Large intestine (tissue), 3 donors: ENCODE measurements around the gene GGT6. TPM values are rescaled to one million over a fixed set of nuclear protein-coding genes. Genes with fewer than 3 reads are reported as not detected.

Experiments used
- DNase-seq, 2 donors: peaks; one replicate each; pipeline versions ENCODE4 v3.0.0 to v3.0.0-alpha.2; 2013
- H3K27ac ChIP-seq: one replicate; pipeline ENCODE4 v1.5.1; 2013; ENCODE audit warnings: low read length
- H3K27me3 ChIP-seq: 2 replicates; pipeline ENCODE4 v1.6.1; 2013; ENCODE audit warnings: low read length; ENCODE audit not compliant: control insufficient read depth, insufficient read depth
- H3K36me3 ChIP-seq: 2 replicates; pipeline ENCODE4 v1.6.1; 2013; ENCODE audit warnings: low read length; ENCODE audit not compliant: control insufficient read depth, insufficient read depth
- H3K4me1 ChIP-seq: one replicate; pipeline ENCODE4 v1.6.1; 2013; ENCODE audit warnings: low read length; ENCODE audit not compliant: control insufficient read depth, insufficient read depth
- H3K4me3 ChIP-seq: one replicate; pipeline ENCODE4 v1.5.1; 2013; ENCODE audit warnings: low read length
- H3K9me3 ChIP-seq: one replicate; pipeline ENCODE4 v1.6.1; 2013; ENCODE audit warnings: mild to moderate bottlenecking, low read depth, low read length, moderate library complexity; ENCODE audit not compliant: control insufficient read depth
- WGBS: methylation state at CpG from one replicate; pipeline ENCODE4 v1.1.5; 2013; ENCODE audit warnings: low lambda C conversion rate; ENCODE audit not compliant: insufficient coverage; 5-methylcytosine and 5-hydroxymethylcytosine counted together
- polyA plus RNA-seq: library from polyadenylated mRNA; unstranded; fragments of 120-200 nt; gene quantifications from one replicate; pipeline ENCODE4 v1.2.1, GENCODE V29; 2013

The GGT6 gene
- polyA plus RNA-seq, 1 donor = 2.7 TPM

DNA sequence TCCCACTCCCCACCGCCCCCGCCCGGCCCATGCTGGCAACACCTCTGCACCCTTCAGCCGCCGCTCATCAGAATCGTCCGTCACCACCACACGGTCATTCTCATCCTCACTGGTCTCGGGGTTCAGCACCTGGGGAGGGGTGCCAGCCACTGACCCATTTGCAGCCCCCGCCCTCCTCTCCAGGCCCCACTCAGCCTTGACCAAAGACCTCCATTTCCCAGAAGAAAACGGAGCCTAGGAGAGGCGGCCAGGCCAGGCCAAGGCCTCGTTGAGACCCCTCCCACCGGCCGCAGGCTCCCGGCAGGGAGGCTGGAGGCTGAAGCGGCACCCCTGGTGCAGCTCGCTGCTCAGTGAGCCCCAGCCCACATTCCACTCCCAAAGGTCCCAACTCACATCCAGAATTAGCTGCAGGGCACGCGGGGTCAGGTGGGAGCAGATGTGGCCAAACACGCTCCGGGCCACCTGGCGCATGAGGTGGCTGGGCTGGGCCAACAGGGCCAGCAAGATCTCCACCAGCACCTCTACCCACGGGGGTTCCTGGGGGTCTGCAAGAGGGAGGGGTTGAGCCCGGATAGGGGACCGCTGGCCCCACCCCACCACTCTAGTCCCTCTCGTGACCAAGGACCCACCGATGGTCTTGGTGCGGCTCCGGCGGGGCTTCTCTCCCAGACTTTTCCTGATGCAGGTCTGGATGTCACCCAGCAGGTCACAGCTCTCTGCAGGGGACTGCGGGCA, 15.0 kb downstream of the GGT6 start:
- H3K36me3 ChIP-seq = peaks cover 86% of the 10 kb centered on the region

DNA sequence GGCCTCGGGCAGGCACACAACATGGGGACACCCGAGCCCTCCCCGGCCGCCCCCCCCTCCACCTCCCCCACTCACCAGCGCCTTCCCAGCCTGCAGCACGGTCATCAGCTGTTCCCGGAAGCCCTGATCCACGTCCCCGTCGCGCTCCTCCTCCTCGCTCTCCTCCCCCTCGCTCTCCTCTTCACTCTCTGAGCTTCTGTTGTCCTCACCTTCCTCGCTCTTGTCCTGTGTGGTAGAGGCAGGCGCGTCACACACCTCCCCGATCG, 15.5 kb downstream of the GGT6 start:
- Histone ChIP-seq H3K27me3 (no peaks in the 10 kb centered on the region), H3K36me3 (peaks cover 85% of the 10 kb centered on the region), H3K4me1 (peaks cover 21% of the 10 kb centered on the region), H3K4me3 (no peak overlapping the region), H3K27ac (no peak overlapping the region), H3K9me3 (no peaks in the 10 kb centered on the region)
- DNase-seq = no peak
- WGBS = no CpG with 5 or more reads among the region's 18 CpGs

More for the DNA sequence above, 15.0 kb downstream of the GGT6 start:
- WGBS = no CpG with 5 or more reads among the region's 32 CpGs
- Histone ChIP-seq H3K4me3 (no peak overlapping the region), H3K27me3 (no peaks in the 10 kb centered on the region), H3K27ac (no peak overlapping the region), H3K4me1 (peaks cover 17% of the 10 kb centered on the region), H3K9me3 (no peaks in the 10 kb centered on the region)
- DNase-seq = no peak

DNA sequence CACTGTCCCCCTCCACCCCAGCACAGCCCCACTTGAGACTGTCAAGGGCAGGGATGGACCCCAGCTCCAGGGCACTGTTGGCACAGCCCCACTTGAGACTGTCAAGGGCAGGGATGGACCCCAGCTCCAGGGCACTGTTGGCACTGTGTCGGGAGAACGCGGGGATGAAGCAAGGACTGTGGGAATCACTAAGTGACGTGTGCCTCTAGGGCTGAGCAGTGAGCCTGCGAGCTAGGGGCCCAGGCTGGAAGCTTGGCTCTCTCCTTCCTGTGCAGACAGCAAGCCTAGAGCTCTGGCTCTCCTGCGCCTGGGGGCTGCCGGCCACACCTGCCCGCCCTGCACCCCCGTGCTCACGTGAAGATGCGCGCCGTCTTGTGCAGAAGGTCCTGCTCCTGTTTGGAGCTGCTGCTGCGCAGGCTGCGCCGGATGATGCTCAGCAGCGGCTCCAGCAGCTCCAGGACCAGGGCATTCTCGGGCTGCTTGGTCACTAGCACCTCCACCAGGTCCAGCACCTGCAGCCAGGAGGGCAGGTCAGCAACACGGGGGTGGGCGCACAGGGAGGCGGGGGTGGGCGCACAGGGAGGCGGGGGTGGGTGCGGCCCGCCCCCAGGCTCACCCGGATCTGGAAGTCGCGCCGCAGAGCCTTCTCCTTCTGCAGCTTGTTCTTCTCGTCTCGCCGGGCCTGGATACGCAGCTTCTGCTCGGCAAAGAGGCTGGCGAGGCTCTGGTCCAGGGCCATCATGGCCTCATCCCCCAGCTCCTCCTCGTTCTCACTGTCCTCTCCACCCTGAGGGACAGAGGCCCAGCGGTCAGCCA, 16.0 kb downstream of the GGT6 start:
- no peak overlapping the region for H3K4me3 ChIP-seq
- no peak overlapping the region for H3K27ac ChIP-seq
- no peaks in the 10 kb centered on the region for H3K9me3 ChIP-seq
- no peak for DNase-seq
- H3K36me3 ChIP-seq = peaks cover 85% of the 10 kb centered on the region
- WGBS = no CpG with 5 or more reads among the region's 37 CpGs
- no peaks in the 10 kb centered on the region for H3K27me3 ChIP-seq
- H3K4me1 ChIP-seq = peaks cover 24% of the 10 kb centered on the region

DNA sequence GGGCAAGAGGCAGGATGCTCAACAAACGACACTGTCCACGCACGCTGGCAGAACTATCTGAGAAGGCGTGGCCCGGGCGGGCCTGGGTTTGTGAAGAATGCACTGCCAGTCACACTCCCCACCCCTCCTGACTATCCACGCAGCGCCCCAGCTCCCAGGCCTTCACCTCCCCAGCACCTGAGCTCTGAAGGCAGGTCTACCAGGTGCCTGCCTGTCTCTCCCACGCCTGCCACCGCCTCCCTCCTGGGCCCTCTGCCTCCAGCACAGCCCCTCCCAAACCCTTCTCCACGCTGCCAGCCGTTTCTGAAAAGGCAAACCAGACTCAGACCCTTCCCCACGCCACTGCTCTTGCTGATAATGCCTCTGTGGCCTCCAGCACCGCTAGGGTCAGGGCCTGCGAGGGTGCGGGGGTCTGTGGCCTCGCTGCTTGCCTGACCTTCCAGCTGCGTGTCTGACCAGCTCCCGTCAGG, 16.8 kb downstream of the GGT6 start:
- Histone ChIP-seq H3K36me3 (peaks cover 85% of the 10 kb centered on the region), H3K27ac (no peak overlapping the region), H3K27me3 (no peaks in the 10 kb centered on the region), H3K4me1 (peaks cover 24% of the 10 kb centered on the region), H3K4me3 (no peak overlapping the region), H3K9me3 (no peaks in the 10 kb centered on the region)
- no peak for DNase-seq
- WGBS = no CpG with 5 or more reads among the region's 19 CpGs

DNA sequence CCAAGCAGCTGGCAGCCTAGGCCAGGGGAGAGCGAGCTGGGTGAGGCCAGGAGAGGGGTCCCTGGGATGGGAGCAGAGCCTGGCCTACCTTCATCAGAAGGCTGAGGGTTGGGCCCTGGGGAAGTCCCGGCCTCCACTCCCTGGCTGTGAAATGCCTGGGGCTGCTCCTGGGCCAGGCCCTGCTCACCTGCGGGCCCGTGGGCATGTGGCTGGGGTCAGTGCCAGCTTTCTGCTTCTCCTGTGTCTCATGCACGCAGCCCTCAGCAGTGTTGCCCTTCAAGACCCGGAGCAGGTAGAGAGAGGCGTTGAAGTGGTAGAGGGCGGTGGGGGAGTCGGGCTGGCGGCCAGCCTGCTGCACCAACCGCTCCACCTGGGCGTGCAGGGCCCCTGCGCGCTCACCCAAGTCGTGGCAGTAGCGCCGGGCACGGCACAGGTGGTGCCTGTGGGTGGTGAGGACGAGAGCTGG, 17.6 kb downstream of the GGT6 start:
- Histone ChIP-seq H3K4me3 (no peak overlapping the region), H3K4me1 (peaks cover 24% of the 10 kb centered on the region), H3K9me3 (no peaks in the 10 kb centered on the region), H3K27ac (no peak overlapping the region), H3K27me3 (no peaks in the 10 kb centered on the region), H3K36me3 (peaks cover 84% of the 10 kb centered on the region)
- DNase-seq = no peak
- WGBS = no CpG with 5 or more reads among the region's 19 CpGs

DNA sequence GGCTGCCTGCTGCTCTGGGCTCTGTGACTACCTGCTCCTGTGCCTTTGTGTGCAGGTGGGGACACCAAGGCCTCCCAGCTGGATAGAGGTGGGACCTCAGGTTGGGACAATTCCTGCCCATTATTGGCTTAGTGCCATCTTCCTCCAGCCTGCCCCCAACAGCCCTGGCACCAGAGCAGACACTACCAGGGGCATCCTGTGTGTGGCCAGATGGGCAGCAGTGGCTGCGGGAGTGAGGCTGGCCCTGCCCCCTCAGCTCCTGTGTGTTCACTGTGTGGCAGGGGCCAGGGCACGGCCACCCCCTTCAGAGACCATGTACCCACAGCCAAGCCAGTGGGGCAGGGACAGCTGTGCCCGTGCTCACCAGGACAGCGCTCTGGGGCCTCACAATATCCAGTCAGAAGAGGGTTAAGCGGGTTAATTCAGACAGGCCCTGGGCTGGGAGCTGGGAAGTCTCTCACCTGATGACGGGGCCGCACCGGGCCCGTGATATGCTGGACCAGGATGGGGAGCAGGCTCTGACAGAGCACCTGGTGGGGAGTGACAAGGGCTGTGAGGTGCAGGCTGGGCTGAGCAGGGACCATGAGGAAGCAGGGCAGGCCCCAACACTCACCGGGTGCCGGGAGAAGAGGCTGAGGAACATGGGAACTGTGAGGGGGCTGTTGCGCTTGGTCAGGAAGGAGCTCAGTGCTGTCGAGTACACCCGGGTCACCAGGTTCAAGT, 18.2 kb downstream of the GGT6 start:
- no peak for DNase-seq
- Histone ChIP-seq H3K4me1 (peaks cover 24% of the 10 kb centered on the region), H3K9me3 (no peaks in the 10 kb centered on the region), H3K36me3 (peaks cover 84% of the 10 kb centered on the region), H3K4me3 (no peak overlapping the region), H3K27ac (no peak overlapping the region), H3K27me3 (no peaks in the 10 kb centered on the region)
- WGBS = no CpG with 5 or more reads among the region's 14 CpGs

DNA sequence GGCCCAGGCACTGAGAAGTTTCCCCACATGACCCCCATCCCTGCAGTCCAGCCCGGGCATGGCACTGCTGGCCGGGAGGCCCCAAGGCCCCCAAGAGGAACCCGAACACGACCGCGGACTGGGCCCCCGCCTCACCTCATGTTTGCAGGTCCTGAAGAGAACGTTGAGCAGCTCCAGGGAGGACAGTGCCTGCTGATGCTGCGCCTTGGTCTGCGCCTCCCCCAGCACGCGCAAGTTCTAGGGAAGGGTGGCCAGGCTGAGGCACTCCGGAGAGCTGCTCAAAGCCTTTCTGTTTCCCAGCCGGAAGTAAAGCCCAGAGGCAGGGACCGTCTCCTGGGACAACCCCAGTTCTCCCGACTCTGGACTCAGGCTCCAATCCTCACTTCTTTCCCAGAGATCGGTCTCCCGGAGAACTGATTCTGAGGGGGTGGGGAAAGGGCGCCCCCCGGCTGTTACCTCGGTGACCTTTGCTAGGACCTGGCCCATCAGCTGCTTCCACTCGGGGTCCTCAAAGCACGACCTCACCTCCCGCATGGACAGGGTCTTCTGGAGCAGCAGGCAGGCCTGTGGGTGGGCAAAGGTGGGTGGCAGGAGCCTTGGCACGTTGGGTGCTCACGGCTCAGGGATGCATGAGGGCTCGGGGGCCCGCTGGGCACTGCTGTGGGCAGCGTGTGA, 18.9 kb downstream of the GGT6 start:
- DNase-seq = no peak
- H3K9me3 ChIP-seq = no peaks in the 10 kb centered on the region
- 71% methylated on average over 1 of the region's 29 CpGs for WGBS
- H3K27ac ChIP-seq = peak overlapping the region; percentile 88
- H3K27me3 ChIP-seq = no peaks in the 10 kb centered on the region
- H3K4me3 ChIP-seq = no peak overlapping the region
- H3K4me1 ChIP-seq = peaks cover 29% of the 10 kb centered on the region
- H3K36me3 ChIP-seq = peaks cover 79% of the 10 kb centered on the region

DNA sequence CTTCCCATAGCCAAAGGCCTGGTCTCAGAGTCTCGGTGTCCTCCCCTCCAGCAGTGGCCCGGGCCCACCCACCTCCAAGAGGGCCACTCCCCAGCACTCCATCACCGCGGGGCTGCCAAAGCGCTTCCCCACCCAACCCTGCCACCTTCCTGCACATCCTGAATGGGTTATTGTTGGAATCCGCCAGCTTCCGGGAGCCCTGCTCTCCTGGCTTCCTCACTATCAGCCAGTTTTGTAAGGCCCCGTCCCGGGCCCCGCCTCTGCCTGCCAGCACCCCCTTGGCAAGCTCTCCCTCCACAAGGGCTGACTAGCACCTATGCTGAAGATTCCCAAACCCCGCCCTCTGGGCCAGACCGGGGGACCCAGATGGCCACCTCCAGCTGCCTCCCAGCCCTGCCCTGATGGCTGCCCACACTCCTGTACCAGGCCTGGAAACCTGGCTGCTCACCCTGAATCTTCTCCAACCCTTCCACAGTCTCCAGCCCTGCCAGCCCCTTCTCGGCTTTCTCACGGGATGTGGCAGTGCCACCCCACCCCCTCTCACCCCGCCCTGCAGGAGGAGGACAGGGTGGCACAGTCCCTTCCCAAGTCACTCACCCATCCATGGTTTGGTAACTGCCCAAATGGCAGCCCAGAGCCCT, 19.6 kb downstream of the GGT6 start:
- H3K9me3 ChIP-seq = peaks cover 2% of the 10 kb centered on the region
- H3K4me3 ChIP-seq = no peak overlapping the region
- H3K4me1 ChIP-seq = peaks cover 35% of the 10 kb centered on the region
- WGBS = no CpG with 5 or more reads among the region's 15 CpGs
- peak overlapping the region; percentile 88 for H3K27ac ChIP-seq
- no peak for DNase-seq
- H3K36me3 ChIP-seq = peaks cover 73% of the 10 kb centered on the region
- H3K27me3 ChIP-seq = no peaks in the 10 kb centered on the region

DNA sequence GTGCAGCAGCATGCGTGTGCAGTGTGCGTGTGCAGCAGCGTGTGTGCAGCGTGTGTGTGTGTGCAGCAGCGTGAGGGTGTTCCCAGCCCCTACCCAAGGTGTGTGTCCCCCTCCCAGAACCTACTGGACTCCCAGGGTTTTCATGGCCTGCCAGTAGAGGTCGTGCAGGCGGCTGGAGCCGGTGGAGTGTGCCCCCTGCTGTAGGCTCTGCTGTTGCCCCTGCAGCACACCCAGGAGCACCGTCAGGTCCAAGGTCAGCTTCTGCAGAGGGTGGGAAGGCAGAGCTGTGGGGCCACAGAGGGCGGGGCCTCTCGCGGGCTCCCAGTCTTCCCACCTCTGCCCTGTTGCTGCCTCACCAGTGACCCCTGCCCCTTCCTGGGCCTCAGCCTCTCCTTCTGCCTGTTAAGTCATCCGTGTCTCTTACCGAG, 20.1 kb downstream of the GGT6 start:
- H3K36me3 ChIP-seq = peaks cover 68% of the 10 kb centered on the region
- H3K27ac ChIP-seq = peak overlapping the region; percentile 88
- peak; percentile 90 to 93 for DNase-seq
- peaks cover 36% of the 10 kb centered on the region for H3K4me1 ChIP-seq
- no peak overlapping the region for H3K4me3 ChIP-seq
- H3K9me3 ChIP-seq = peaks cover 3% of the 10 kb centered on the region
- no CpG with 5 or more reads among the region's 14 CpGs for WGBS
- no peaks in the 10 kb centered on the region for H3K27me3 ChIP-seq
